ENCODE results near the gene PVALB.

DNA sequence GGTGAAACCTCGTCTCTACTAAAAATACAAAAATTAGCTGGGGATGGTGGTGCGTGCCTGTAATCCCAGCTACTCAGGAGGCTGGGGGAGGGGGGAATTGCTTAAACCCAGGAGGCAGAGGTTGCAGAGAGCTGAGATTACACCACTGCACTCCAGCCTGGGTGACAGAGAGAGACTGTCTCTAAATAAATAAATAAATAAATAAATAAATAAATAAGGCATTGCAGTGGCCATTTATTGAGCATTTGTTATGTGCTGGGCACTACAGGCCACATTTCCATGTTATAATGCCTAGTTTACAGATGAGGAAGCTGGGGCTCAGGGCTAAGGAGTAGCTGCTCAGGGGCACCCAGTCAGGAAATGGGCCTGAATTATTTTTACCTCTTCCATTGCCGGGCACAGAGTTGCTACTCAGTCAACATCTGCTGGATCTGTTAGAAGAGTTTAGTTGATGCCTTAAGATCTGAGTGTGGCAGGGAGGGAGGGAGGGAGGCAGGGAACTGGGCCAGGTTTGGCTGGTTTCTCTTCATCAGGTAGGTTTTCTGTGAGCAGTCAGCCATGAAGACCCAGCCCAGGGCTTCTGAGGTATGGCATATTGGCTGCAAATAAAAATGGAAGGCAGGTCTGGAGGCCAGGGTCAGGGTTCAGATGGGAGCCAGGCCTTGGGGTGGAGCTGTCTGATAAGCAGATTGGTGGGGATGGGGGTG is 5.6 kb downstream of the PVALB start:
- TF ChIP-seq POLR2A (IDR thresholded peaks at IDR 0.05; ENCODE audit: low read depth, low read length) (no peak), POLR2AphosphoS5 (IDR thresholded peaks at IDR 0.05; ENCODE audit: low read depth, low read length) (no peak), TAF1 (IDR thresholded peaks at IDR 0.05; ENCODE audit: low read depth, low read length) (no peak), SPI1 (IDR thresholded peaks at IDR 0.05; ENCODE audit: low read depth, low read length) (no peak)
